ENCODE results near the gene ZNF692.

The ZNF692 gene

GRCh38 chr1:248901578-248901977 is 42.7 kb upstream of the ZNF692 start:
- CTCF ChIA-PET: no interaction called here
- no peak for DNase-seq (ENCODE audit: extremely low spot score)
- POLR2A ChIA-PET: no interaction called here
- no peak for TF ChIP-seq CTCF (IDR thresholded peaks at IDR 0.05; ENCODE audit: control extremely low read depth, extremely low read depth, low read depth, missing control alignments)

DNA sequence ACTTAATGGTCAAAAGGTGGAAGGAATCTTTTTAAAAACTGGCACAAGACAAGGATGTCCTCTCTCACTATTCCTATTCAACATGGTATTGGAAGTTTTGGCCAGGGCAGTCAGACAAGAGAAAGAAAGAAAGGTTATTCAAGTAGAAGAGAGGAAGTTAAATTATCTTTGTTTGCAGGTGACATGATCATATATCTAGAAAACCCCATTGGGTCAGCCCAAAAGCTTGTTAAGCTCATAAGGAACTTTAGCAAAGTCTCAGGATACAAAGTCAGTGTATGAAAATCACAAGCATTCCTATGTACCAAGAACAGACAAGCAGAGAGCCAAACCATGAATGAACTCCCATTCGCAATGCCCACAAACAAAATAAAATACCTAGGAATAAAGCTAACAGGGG is 41.8 kb upstream of the ZNF692 start:
- no peak for TF ChIP-seq CTCF (IDR thresholded peaks at IDR 0.05; ENCODE audit: control extremely low read depth, extremely low read depth, low read depth, missing control alignments)
- DNase-seq (ENCODE audit: extremely low spot score): no peak
- POLR2A ChIA-PET: no interaction called here
- CTCF ChIA-PET: interaction anchor here (0.6 to 1.6 kb wide), 4 partner anchors 9 to 27 kb away, joined by 3 to 4 read pairs (median 4); no protein-coding TSS in a partner anchor

DNA sequence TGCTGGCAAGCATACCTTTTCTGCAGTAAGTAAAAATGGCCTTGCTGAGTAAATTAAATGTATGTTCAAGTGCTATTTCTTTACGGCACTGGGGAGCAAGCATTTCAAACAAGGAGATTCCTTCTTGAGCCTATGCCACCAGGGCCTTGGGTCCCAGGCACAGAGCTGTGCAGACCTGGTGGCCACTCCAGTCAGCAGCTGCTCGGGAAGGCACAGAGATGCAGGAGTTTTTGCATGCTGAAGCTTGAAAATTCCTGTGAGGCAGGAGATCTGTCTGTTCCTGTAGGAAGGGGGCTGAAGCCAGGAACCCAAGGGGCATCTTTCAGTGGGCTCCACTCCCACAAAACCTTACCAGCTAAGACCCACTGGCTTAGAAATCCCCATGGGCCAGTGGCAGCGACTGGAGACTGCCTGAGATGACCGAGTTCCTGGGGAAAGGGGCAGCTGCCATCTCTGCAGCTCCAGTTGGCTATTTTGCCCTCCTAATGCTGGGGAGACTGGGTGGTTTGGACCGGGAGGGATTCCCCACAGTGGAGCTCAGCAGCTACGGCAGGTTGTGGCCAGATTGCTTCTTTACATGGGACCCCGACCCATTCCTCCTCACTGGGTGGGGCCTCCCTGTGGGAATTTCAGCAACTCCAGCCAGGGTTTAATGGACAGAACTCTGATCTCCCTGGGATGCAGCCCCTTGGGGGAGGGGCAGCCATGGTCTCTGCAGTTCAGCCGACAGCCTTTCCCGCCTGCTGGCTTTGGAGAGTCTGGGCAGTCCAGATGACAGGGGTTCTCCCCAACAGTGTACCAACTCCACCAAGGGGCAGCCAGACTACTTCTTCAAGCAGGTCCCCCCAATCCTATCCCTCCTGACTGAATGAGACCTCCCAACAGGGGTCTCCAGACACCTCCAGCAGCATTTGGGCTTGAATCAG is 38.8 kb upstream of the ZNF692 start:
- POLR2A ChIA-PET: no interaction called here
- no peak for TF ChIP-seq CTCF (IDR thresholded peaks at IDR 0.05; ENCODE audit: control extremely low read depth, extremely low read depth, low read depth, missing control alignments)
- CTCF ChIA-PET: no interaction called here
- no peak for DNase-seq (ENCODE audit: extremely low spot score)

GRCh38 chr1:248894837-248895236 is 36.0 kb upstream of the ZNF692 start:
- ChIA-PET CTCF (interaction anchor here (1.0 to 2.2 kb wide), 2 partner anchors 9 to 12 kb away, joined by 3 to 6 read pairs; no protein-coding TSS in a partner anchor), POLR2A (no interaction called here)
- TF ChIP-seq CTCF (IDR thresholded peaks at IDR 0.05; ENCODE audit: control extremely low read depth, extremely low read depth, low read depth, missing control alignments): no peak
- DNase-seq (ENCODE audit: extremely low spot score): no peak

DNA sequence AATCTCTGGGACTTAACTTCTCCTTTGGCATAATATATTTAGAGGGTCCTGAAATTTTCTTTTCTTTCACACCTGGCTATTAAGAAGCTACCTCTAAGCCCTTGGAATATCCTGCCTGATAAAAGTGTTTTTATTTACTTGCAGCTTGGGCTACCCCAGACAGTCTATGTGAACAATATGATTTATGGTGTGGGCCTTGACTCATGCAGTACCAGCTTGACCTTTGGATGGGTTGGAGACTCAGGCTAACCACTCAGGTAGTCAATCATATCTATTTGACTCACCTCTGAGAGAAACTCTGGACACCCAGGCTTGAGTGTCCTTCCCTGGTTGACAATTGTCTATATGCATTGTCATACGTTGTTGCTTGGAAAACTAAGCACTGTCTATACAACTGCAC is 33.7 kb upstream of the ZNF692 start:
- DNase-seq (ENCODE audit: extremely low spot score): no peak
- TF ChIP-seq CTCF (IDR thresholded peaks at IDR 0.05; ENCODE audit: control extremely low read depth, extremely low read depth, low read depth, missing control alignments): no peak
- CTCF ChIA-PET: interaction anchor here (1.4 kb wide), 1 partner anchor 14 kb away, joined by 3 read pairs; no protein-coding TSS in a partner anchor
- POLR2A ChIA-PET: no interaction called here

GRCh38 chr1:248891758-248892157 is 32.9 kb upstream of the ZNF692 start:
- no peak for DNase-seq (ENCODE audit: extremely low spot score)
- no peak for TF ChIP-seq CTCF (IDR thresholded peaks at IDR 0.05; ENCODE audit: control extremely low read depth, extremely low read depth, low read depth, missing control alignments)
- ChIA-PET CTCF (interaction anchor here (1.4 kb wide), 1 partner anchor 15 kb away, joined by 3 read pairs; no protein-coding TSS in a partner anchor), POLR2A (no interaction called here)

Data from GM10248 (cell line).